Loucy (cell line): ENCODE results near the gene BCL2L11.

Experiments
- H2AFZ ChIP-seq: fragments of 200-600 bp; sonication (generic); 2 replicates; pipeline ENCODE4 v1.6.0; 2016; ENCODE audit warnings: antibody characterized with exemption, mild to moderate bottlenecking, low read length, moderate library complexity
- H3F3A ChIP-seq: fragments of 200-600 bp; 2 replicates; pipeline ENCODE4 v1.6.0; 2016; ENCODE audit warnings: antibody characterized with exemption, low read depth, mild to moderate bottlenecking
- H3K27me3 ChIP-seq: fragments of 200-600 bp; sonication (generic); 2 replicates; pipeline ENCODE4 v1.6.1; 2014; ENCODE audit warnings: low read length, mild to moderate bottlenecking; ENCODE audit not compliant: insufficient read depth, poor library complexity, severe bottlenecking
- H3K36me3 ChIP-seq: fragments of 200-600 bp; sonication (generic); 2 replicates; pipeline ENCODE4 v1.6.1; 2016; ENCODE audit warnings: low read length; ENCODE audit not compliant: insufficient read depth
- H3K4me1 ChIP-seq: fragments of 200-600 bp; sonication (generic); 2 replicates; pipeline ENCODE4 v1.5.1; 2014; ENCODE audit warnings: low read length, mild to moderate bottlenecking; ENCODE audit not compliant: insufficient read depth, poor library complexity, severe bottlenecking
- H3K4me2 ChIP-seq: fragments of 200-600 bp; sonication (generic); 2 replicates; pipeline ENCODE4 v1.6.0; 2014; ENCODE audit warnings: antibody characterized with exemption, low read length, low read depth, mild to moderate bottlenecking; ENCODE audit not compliant: poor library complexity, severe bottlenecking
- H3K4me3 ChIP-seq: fragments of 200-600 bp; sonication (generic); 2 replicates; pipeline ENCODE4 v1.5.1; 2014; ENCODE audit warnings: low read length, mild to moderate bottlenecking, mixed read lengths; ENCODE audit not compliant: poor library complexity, severe bottlenecking
- H3K79me2 ChIP-seq: fragments of 200-600 bp; sonication (generic); 2 replicates; pipeline ENCODE4 v1.6.1; 2014; ENCODE audit warnings: low read length; ENCODE audit not compliant: insufficient read depth
- H3K9ac ChIP-seq: fragments of 200-600 bp; sonication (generic); 2 replicates; pipeline ENCODE4 v1.6.0; 2014; ENCODE audit warnings: mild to moderate bottlenecking, low read depth, low read length, moderate library complexity; ENCODE audit not compliant: poor library complexity, severe bottlenecking
- H3K9me2 ChIP-seq: fragments of 200-600 bp; sonication (generic); replicated peaks from 2 replicates; pipeline ENCODE4 v1.6.1; 2016; ENCODE audit warnings: low read depth, low read length, mixed read lengths
- H3K9me3 ChIP-seq: fragments of 200-600 bp; sonication (generic); 2 replicates; pipeline ENCODE4 v1.6.1; 2014; ENCODE audit warnings: mild to moderate bottlenecking, antibody characterized with exemption, low read length, low read depth; ENCODE audit not compliant: insufficient read depth
- H4K20me1 ChIP-seq: fragments of 200-600 bp; sonication (generic); 2 replicates; pipeline ENCODE4 v1.6.0; 2014; ENCODE audit warnings: antibody characterized with exemption, low read length, mild to moderate bottlenecking; ENCODE audit not compliant: insufficient read depth, poor library complexity, severe bottlenecking
- CTCF ChIP-seq: fragments of 200-600 bp; sonication (generic); conservative IDR thresholded peaks from 2 replicates; pipeline ENCODE4 v1.5.1; 2014; ENCODE audit warnings: mild to moderate bottlenecking, antibody characterized with exemption, low read length
- EZH2phosphoT487 ChIP-seq: fragments of 200-600 bp; IDR thresholded peaks from 2 replicates; pipeline ENCODE4 v1.6.1; 2018; ENCODE audit warnings: antibody characterized with exemption, mild to moderate bottlenecking, moderate library complexity, borderline replicate concordance

The BCL2L11 gene

DNA sequence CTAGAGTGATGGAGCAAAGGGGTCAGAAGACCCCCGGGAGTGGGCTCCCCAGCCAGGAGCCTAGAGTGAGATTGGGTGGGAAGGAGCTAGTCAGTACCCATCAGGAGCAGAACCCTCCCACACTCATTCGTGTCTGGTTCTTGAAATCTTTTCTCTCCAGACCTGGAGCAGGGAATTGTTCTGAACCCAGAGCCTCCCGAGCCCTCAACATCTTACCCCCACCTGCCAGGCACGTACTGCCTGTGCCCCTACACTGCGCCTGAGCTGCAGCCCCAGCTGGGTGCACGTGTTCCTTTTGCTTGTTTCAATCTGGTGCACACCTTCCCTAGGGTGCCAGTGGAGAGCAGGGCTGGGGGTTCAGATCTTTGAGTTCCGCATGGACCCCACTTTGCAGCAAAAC lies 52.6 kb downstream of the BCL2L11 start:
- Histone ChIP-seq H2AFZ (no peak overlapping the region), H3F3A (no peaks in the 10 kb centered on the region), H3K4me3 (no peak overlapping the region), H3K9me3 (no peaks in the 10 kb centered on the region), H4K20me1 (no peaks in the 10 kb centered on the region), H3K4me2 (no peak overlapping the region), H3K9ac (no peak overlapping the region), H3K9me2 (no peaks in the 10 kb centered on the region), H3K4me1 (peaks cover 12% of the 10 kb centered on the region), H3K79me2 (no peaks in the 10 kb centered on the region), H3K27me3 (no peaks in the 10 kb centered on the region), H3K36me3 (no peaks in the 10 kb centered on the region)
- TF ChIP-seq EZH2phosphoT487 (no peak), CTCF (no peak)

- H3K79me2 ChIP-seq, result no peaks in the 10 kb centered on the region
- no peak overlapping the region for H2AFZ ChIP-seq
- H3K36me3 ChIP-seq, result no peaks in the 10 kb centered on the region
- H3K4me3 ChIP-seq, result no peak overlapping the region
- peaks cover 7% of the 10 kb centered on the region for H3K4me1 ChIP-seq
- H3K27me3 ChIP-seq, result no peaks in the 10 kb centered on the region
- TF ChIP-seq EZH2phosphoT487 (no peak), CTCF (no peak)
- no peaks in the 10 kb centered on the region for H3K9me2 ChIP-seq
- H3F3A ChIP-seq, result no peaks in the 10 kb centered on the region
- no peaks in the 10 kb centered on the region for H4K20me1 ChIP-seq
- no peaks in the 10 kb centered on the region for H3K9me3 ChIP-seq
- no peak overlapping the region for H3K4me2 ChIP-seq
- no peak overlapping the region for H3K9ac ChIP-seq
Observed at GRCh38 chr2:111173856-111174255, 53.1 kb downstream of the BCL2L11 start.

GRCh38 chr2:111175615-111176014 lies 54.9 kb downstream of the BCL2L11 start:
- Histone ChIP-seq H4K20me1 (no peaks in the 10 kb centered on the region), H3K36me3 (no peaks in the 10 kb centered on the region), H3K4me1 (no peaks in the 10 kb centered on the region), H3K9me2 (no peaks in the 10 kb centered on the region), H3K4me3 (no peak overlapping the region), H3F3A (no peaks in the 10 kb centered on the region), H3K4me2 (no peak overlapping the region), H3K9me3 (no peaks in the 10 kb centered on the region), H2AFZ (no peak overlapping the region), H3K9ac (no peak overlapping the region), H3K27me3 (no peaks in the 10 kb centered on the region), H3K79me2 (no peaks in the 10 kb centered on the region)
- TF ChIP-seq CTCF (no peak), EZH2phosphoT487 (no peak)
